22Rv1 (cell line): Measurements from ENCODE around the gene NOS3.

Experiments used
- ZFX ChIP-seq: fragments of 450-650 bp; IDR thresholded peaks from 2 replicates; pipeline ENCODE4 v1.6.1; 2017; ENCODE audit warnings: antibody characterized with exemption, borderline replicate concordance
- TF ChIP-seq, protein P1 (sequence below): fragments of 450-650 bp; IDR thresholded peaks from 2 replicates; pipeline ENCODE4 v1.5.1; 2017; ENCODE audit warnings: mild to moderate bottlenecking

DNA sequence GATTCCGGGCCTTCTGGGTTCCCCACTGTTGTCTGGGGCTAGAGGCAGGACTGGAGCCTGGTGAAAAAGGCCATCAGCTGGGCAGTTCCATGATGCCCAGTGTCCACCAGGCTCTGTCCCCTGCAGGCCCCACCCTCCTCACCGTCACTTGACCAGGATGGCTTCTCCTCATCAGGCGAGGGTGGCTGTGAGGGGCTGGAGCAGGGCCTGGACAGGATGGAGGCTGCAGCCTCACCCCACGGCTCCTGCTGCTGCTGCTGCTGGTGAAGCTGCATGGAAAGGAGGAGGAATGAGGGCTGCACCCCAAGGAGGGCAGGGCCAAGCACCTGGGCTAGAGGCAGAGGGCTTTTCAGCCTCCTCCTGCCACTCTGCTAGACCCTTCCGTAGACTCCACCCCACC, 25.1 kb downstream of the NOS3 start:
- TF ChIP-seq, protein P1, sequence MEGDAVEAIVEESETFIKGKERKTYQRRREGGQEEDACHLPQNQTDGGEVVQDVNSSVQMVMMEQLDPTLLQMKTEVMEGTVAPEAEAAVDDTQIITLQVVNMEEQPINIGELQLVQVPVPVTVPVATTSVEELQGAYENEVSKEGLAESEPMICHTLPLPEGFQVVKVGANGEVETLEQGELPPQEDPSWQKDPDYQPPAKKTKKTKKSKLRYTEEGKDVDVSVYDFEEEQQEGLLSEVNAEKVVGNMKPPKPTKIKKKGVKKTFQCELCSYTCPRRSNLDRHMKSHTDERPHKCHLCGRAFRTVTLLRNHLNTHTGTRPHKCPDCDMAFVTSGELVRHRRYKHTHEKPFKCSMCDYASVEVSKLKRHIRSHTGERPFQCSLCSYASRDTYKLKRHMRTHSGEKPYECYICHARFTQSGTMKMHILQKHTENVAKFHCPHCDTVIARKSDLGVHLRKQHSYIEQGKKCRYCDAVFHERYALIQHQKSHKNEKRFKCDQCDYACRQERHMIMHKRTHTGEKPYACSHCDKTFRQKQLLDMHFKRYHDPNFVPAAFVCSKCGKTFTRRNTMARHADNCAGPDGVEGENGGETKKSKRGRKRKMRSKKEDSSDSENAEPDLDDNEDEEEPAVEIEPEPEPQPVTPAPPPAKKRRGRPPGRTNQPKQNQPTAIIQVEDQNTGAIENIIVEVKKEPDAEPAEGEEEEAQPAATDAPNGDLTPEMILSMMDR = no peak
- TF ChIP-seq ZFX = no peak
